HL-60 (cell line): ENCODE measurements around the gene MEG3.

Experiments
- DNase-seq, 2 experiments: peaks; one replicate each; pipeline ENCODE4 v3.0.0-alpha.2; 2010 to 2020; ENCODE audit warnings: low read depth in 1 of 2, low spot score in 1 of 2
- H3K27ac ChIP-seq: fragments of 250-450 bp; sonication (Bioruptor Pico); replicated peaks from 2 replicates; pipeline ENCODE4 v1.5.1; 2020; ENCODE audit warnings: mild to moderate bottlenecking, moderate library complexity
- H3K27me3 ChIP-seq: fragments of 250-450 bp; sonication (Bioruptor Pico); 2 replicates; pipeline ENCODE4 v1.5.1; 2021; ENCODE audit warnings: mild to moderate bottlenecking, moderate library complexity; ENCODE audit not compliant: insufficient read depth, poor library complexity, severe bottlenecking
- H3K4me3 ChIP-seq: replicated peaks from 2 replicates; pipeline ENCODE4 v1.5.1; 2011; ENCODE audit warnings: mild to moderate bottlenecking, control low read depth, low read length; ENCODE audit not compliant: insufficient read depth
- GABPA ChIP-seq: IDR thresholded peaks from 2 replicates; pipeline ENCODE4 v1.6.1; 2012; ENCODE audit warnings: low read depth
- POLR2AphosphoS5 ChIP-seq: IDR thresholded peaks from 2 replicates; pipeline ENCODE4 v1.6.1; 2012; ENCODE audit warnings: low read depth
- REST ChIP-seq: IDR thresholded peaks from 2 replicates; pipeline ENCODE4 v1.6.1; 2012; ENCODE audit warnings: low read depth; ENCODE audit not compliant: insufficient replicate concordance
- SPI1 ChIP-seq: IDR thresholded peaks from 2 replicates; pipeline ENCODE4 v1.6.1; 2012; ENCODE audit warnings: low read depth, mild to moderate bottlenecking, borderline replicate concordance
- TF ChIP-seq, protein P1 (sequence below): IDR thresholded peaks from one replicate; pipeline ENCODE4 v1.5.1; 2011; ENCODE audit warnings: low read length, control low read depth, inconsistent platforms; ENCODE audit not compliant: insufficient read depth

Gene MEG3

GRCh38 chr14:100791348-100791735 is 34.6 kb upstream of the MEG3 start:
- Histone ChIP-seq H3K27me3 (no peaks in the 10 kb centered on the region), H3K27ac (no peak overlapping the region), H3K4me3 (no peak overlapping the region)
- DNase-seq = no peak
- no peak for TF ChIP-seq REST
- TF ChIP-seq POLR2AphosphoS5 = no peak
- TF ChIP-seq, protein P1, sequence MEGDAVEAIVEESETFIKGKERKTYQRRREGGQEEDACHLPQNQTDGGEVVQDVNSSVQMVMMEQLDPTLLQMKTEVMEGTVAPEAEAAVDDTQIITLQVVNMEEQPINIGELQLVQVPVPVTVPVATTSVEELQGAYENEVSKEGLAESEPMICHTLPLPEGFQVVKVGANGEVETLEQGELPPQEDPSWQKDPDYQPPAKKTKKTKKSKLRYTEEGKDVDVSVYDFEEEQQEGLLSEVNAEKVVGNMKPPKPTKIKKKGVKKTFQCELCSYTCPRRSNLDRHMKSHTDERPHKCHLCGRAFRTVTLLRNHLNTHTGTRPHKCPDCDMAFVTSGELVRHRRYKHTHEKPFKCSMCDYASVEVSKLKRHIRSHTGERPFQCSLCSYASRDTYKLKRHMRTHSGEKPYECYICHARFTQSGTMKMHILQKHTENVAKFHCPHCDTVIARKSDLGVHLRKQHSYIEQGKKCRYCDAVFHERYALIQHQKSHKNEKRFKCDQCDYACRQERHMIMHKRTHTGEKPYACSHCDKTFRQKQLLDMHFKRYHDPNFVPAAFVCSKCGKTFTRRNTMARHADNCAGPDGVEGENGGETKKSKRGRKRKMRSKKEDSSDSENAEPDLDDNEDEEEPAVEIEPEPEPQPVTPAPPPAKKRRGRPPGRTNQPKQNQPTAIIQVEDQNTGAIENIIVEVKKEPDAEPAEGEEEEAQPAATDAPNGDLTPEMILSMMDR = no peak
- TF ChIP-seq SPI1 = no peak
- TF ChIP-seq GABPA = no peak

- Histone ChIP-seq H3K4me3 (no peak overlapping the region), H3K27ac (no peak overlapping the region), H3K27me3 (no peaks in the 10 kb centered on the region)
- DNase-seq = no peak
- TF ChIP-seq GABPA = no peak
- TF ChIP-seq, protein P1 = no peak
- TF ChIP-seq SPI1 = no peak
- TF ChIP-seq REST = no peak
- no peak for TF ChIP-seq POLR2AphosphoS5
Observed at GRCh38 chr14:100791995-100792394, 33.9 kb upstream of the MEG3 start.

- no peak for DNase-seq
- no peak overlapping the region for H3K4me3 ChIP-seq
- no peak overlapping the region for H3K27ac ChIP-seq
- TF ChIP-seq GABPA = no peak
- TF ChIP-seq, protein P1 = no peak
- TF ChIP-seq REST = no peak
- no peak for TF ChIP-seq SPI1
- no peak for TF ChIP-seq POLR2AphosphoS5
- H3K27me3 ChIP-seq = no peaks in the 10 kb centered on the region
Observed at GRCh38 chr14:100796946-100797345, 29.0 kb upstream of the MEG3 start.
